H1 (cell line): Measurements from ENCODE around the gene CAMTA1. TPM values are rescaled to one million over a fixed set of nuclear protein-coding genes. Genes with fewer than 3 reads are reported as not detected.

Experiments
- CTCF ChIA-PET: fragments of 300-600 bp; sonication (Branson Sonifier 250); formaldehyde crosslinking; loops from one replicate; lab custom pipeline; 2021; ENCODE audit not compliant: partially characterized antibody; lab: Charles Lee
- POLR2A ChIA-PET: fragments of 300-600 bp; sonication (Branson Sonifier 250); formaldehyde crosslinking; loops from one replicate; lab custom pipeline; 2021; ENCODE audit warnings: inconsistent platforms; ENCODE audit not compliant: partially characterized antibody; lab: Charles Lee
- DNase-seq, 2 experiments: peaks; one replicate each; pipeline versions ENCODE4 v3.0.0 to v3.0.0-alpha.2; 2010 to 2022; ENCODE audit warnings: low spot score in 2 of 2, low read depth in 1 of 2, mixed read lengths in 1 of 2
- FAIRE-seq: peaks from 2 replicates; lab custom pipeline; 2011; peaks lifted over from hg19 to GRCh38; lab: Jason Lieb, UNC
- H2AFZ ChIP-seq: 2 replicates; pipeline ENCODE4 v1.8.1; 2012; ENCODE audit warnings: low read length, inconsistent platforms
- H2AK5ac ChIP-seq: 2 replicates; pipeline ENCODE4 v1.6.1; 2013; ENCODE audit warnings: low read depth, low read length
- H2BK120ac ChIP-seq: replicated peaks from 2 replicates; pipeline ENCODE3; 2013; ENCODE audit warnings: low read depth, low read length, inconsistent platforms
- H2BK12ac ChIP-seq: 2 replicates; pipeline ENCODE4 v1.6.1; 2013; ENCODE audit warnings: low read depth, low read length
- H2BK15ac ChIP-seq: 2 replicates; pipeline ENCODE4 v1.6.1; 2013; ENCODE audit warnings: low read length
- H2BK20ac ChIP-seq: 2 replicates; pipeline ENCODE4 v1.6.1; 2013; ENCODE audit warnings: low read length
- H2BK5ac ChIP-seq: 2 replicates; pipeline ENCODE4 v1.6.1; 2013; ENCODE audit warnings: low read depth, low read length
- H3K14ac ChIP-seq: 2 replicates; pipeline ENCODE4 v1.6.1; 2013; ENCODE audit warnings: inconsistent platforms; ENCODE audit not compliant: insufficient read length
- H3K18ac ChIP-seq: 2 replicates; pipeline ENCODE4 v1.6.1; 2013; ENCODE audit warnings: low read length; ENCODE audit errors: extremely low read depth
- H3K23ac ChIP-seq: 2 replicates; pipeline ENCODE4 v1.6.1; 2013; ENCODE audit warnings: inconsistent platforms; ENCODE audit not compliant: insufficient read length
- H3K23me2 ChIP-seq: 2 replicates; pipeline ENCODE4 v1.6.1; 2013; ENCODE audit warnings: low read depth, low read length
- H3K27ac ChIP-seq: 2 replicates; pipeline ENCODE4 v1.6.1; 2011; ENCODE audit warnings: low read depth, low read length, inconsistent platforms
- H3K27me3 ChIP-seq, 4 experiments: replicated peaks in 1 of 4; 1 replicate in 1 of 4; 2 replicates in 3 of 4; pipeline versions ENCODE4 v1.6.1 to v1.8.1; 2011 to 2013; ENCODE audit warnings: low read length in 3 of 4, mild to moderate bottlenecking in 3 of 4, inconsistent platforms in 2 of 4, mixed read lengths in 2 of 4, moderate library complexity in 1 of 4; ENCODE audit not compliant: control insufficient read depth in 3 of 4, insufficient read depth in 3 of 4; ENCODE audit errors: extremely low read depth in 1 of 4
- H3K36me3 ChIP-seq, 4 experiments: 2 replicates each; pipeline versions ENCODE4 v1.6.1 to v1.8.1; 2011 to 2013; ENCODE audit warnings: mild to moderate bottlenecking in 4 of 4, low read length in 3 of 4, moderate library complexity in 2 of 4, control low read depth in 1 of 4, inconsistent platforms in 1 of 4; ENCODE audit not compliant: insufficient read depth in 4 of 4, control insufficient read depth in 2 of 4
- H3K4ac ChIP-seq: replicated peaks from 2 replicates; pipeline ENCODE3; 2013; ENCODE audit warnings: low read length, low read depth, mixed read lengths, inconsistent platforms; ENCODE audit not compliant: insufficient read length
- H3K4me1 ChIP-seq, 4 experiments: replicated peaks in 1 of 4; 1 replicate in 1 of 4; 2 replicates in 3 of 4; pipeline versions ENCODE4 v1.6.1 to v1.8.1; 2011 to 2013; ENCODE audit warnings: low read length in 3 of 4, inconsistent platforms in 2 of 4, mixed read lengths in 1 of 4; ENCODE audit not compliant: insufficient read depth in 4 of 4, control insufficient read depth in 3 of 4
- H3K4me2 ChIP-seq, 2 experiments: 2 replicates each; pipeline versions ENCODE4 v1.6.1 to v1.8.1; 2011 to 2013; ENCODE audit warnings: low read depth in 2 of 2, low read length in 2 of 2, control low read depth in 1 of 2, inconsistent platforms in 1 of 2, mild to moderate bottlenecking in 1 of 2; ENCODE audit not compliant: insufficient read depth in 1 of 2
- H3K4me3 ChIP-seq, 4 experiments: fragments of 200-600, 300-600 bp in 1 of 4; sonication (generic), shearing (Covaris generic), sonication (Bioruptor Twin) in 1 of 4; 2 replicates each; pipeline versions ENCODE4 v1.5.1 to v1.8.1; 2011 to 2016; ENCODE audit warnings: low read length in 4 of 4, low read depth in 3 of 4, control low read depth in 2 of 4, inconsistent platforms in 2 of 4, mild to moderate bottlenecking in 2 of 4, mixed read lengths in 1 of 4, moderate library complexity in 1 of 4; ENCODE audit not compliant: insufficient read depth in 2 of 4; ENCODE audit errors: extremely low read depth in 1 of 4
- H3K56ac ChIP-seq: replicated peaks from 2 replicates; pipeline ENCODE3; 2013; ENCODE audit warnings: low read depth, mild to moderate bottlenecking, mixed read lengths, low read length, inconsistent platforms; ENCODE audit not compliant: insufficient read length
- H3K79me1 ChIP-seq: 2 replicates; pipeline ENCODE4 v1.6.1; 2013; ENCODE audit warnings: low read depth, low read length, control low read depth
- H3K79me2 ChIP-seq, 2 experiments: 2 replicates each; pipeline versions ENCODE4 v1.6.1 to v1.8.1; 2012 to 2013; ENCODE audit warnings: low read length in 2 of 2, mild to moderate bottlenecking in 2 of 2, inconsistent platforms in 1 of 2; ENCODE audit not compliant: insufficient read depth in 2 of 2, control insufficient read depth in 1 of 2
- H3K9ac ChIP-seq, 4 experiments: replicated peaks in 1 of 4; 1 replicate in 1 of 4; 2 replicates in 3 of 4; pipeline versions ENCODE4 v1.6.1 to v1.8.1; 2011 to 2013; ENCODE audit warnings: low read depth in 3 of 4, low read length in 3 of 4, control low read depth in 2 of 4, mild to moderate bottlenecking in 2 of 4, moderate library complexity in 2 of 4, inconsistent platforms in 1 of 4; ENCODE audit errors: extremely low read depth in 1 of 4
- H3K9me3 ChIP-seq, 2 experiments: 2 replicates each; pipeline versions ENCODE4 v1.6.1 to v1.8.1; 2012 to 2013; ENCODE audit warnings: mild to moderate bottlenecking in 2 of 2, moderate library complexity in 2 of 2, control low read depth in 1 of 2, inconsistent platforms in 1 of 2, low read depth in 1 of 2, low read length in 1 of 2, mixed read lengths in 1 of 2; ENCODE audit not compliant: insufficient read depth in 2 of 2
- H4K20me1 ChIP-seq, 2 experiments: replicated peaks in 1 of 2; 2 replicates each; pipeline versions ENCODE3 to v1.8.1; 2011 to 2013; ENCODE audit warnings: inconsistent platforms in 2 of 2, low read length in 2 of 2, mild to moderate bottlenecking in 1 of 2; ENCODE audit not compliant: insufficient read depth in 2 of 2, control insufficient read depth in 1 of 2
- H4K5ac ChIP-seq: 2 replicates; pipeline ENCODE4 v1.6.1; 2013; ENCODE audit warnings: low read length, low read depth, mixed read lengths, inconsistent platforms; ENCODE audit not compliant: insufficient read length
- H4K8ac ChIP-seq: 2 replicates; pipeline ENCODE4 v1.8.0; 2013; ENCODE audit warnings: mild to moderate bottlenecking, moderate library complexity, low read length, inconsistent platforms; ENCODE audit not compliant: insufficient read depth; ENCODE audit errors: extremely low read depth
- H4K91ac ChIP-seq: replicated peaks from 2 replicates; pipeline ENCODE3; 2013; ENCODE audit warnings: low read length, mixed read lengths, inconsistent platforms; ENCODE audit not compliant: insufficient read length
- POLR2A ChIP-seq, 2 experiments: IDR thresholded peaks; 1 replicate in 1 of 2; 2 replicates in 1 of 2; pipeline ENCODE4 v1.6.1; 2011; ENCODE audit warnings: low read depth in 2 of 2, low read length in 2 of 2, mild to moderate bottlenecking in 2 of 2; ENCODE audit errors: control extremely low read depth in 1 of 2
- POU5F1 ChIP-seq: IDR thresholded peaks from 2 replicates; pipeline ENCODE4 v1.6.1; 2011; ENCODE audit warnings: low read depth, mild to moderate bottlenecking, low read length, moderate library complexity
- RNF2 ChIP-seq: fragments of 200-900, 300-1000 bp; sonication (generic); IDR thresholded peaks from 2 replicates; pipeline ENCODE4 v1.7.1; 2016; ENCODE audit warnings: borderline replicate concordance, low read depth, mild to moderate bottlenecking, antibody characterized with exemption, low read length; ENCODE audit not compliant: poor library complexity, severe bottlenecking; ENCODE audit errors: missing control alignments
- RXRA ChIP-seq: IDR thresholded peaks from 2 replicates; pipeline ENCODE4 v1.6.1; 2011; ENCODE audit warnings: low read depth, mild to moderate bottlenecking, low read length, moderate library complexity; ENCODE audit not compliant: insufficient read depth
- WGBS, 2 experiments: shearing (Covaris generic) in 1 of 2; methylation state at CpG; one replicate each; pipeline versions ENCODE4 v1.1.6 to v1.1.7; 2013 to 2015; ENCODE audit warnings: low lambda C conversion rate in 2 of 2, mixed read lengths in 2 of 2, inconsistent platforms in 1 of 2, low coverage in 1 of 2, missing lambda C conversion rate in 1 of 2; ENCODE audit not compliant: insufficient replicate concordance in 2 of 2, insufficient coverage in 1 of 2, insufficient read length in 1 of 2; ENCODE audit errors: extremely low coverage in 1 of 2, missing lambda C conversion rate in 1 of 2; 5-methylcytosine and 5-hydroxymethylcytosine counted together
- polyA plus RNA-seq, 7 experiments: library from polyadenylated mRNA; depleted of rRNA in 3 of 7; stranded (reverse) in 5 of 7; unstranded in 2 of 7; fragments of >200 nt in 5 of 7; fragments of 200-250 nt in 2 of 7; gene quantifications; 1 replicate in 5 of 7; 2 replicates in 1 of 7; 4 replicates in 1 of 7; pipeline versions ENCODE4 v1.2.1 to v1.2.3, GENCODE V29; 2011 to 2013; ENCODE audit warnings: missing spikeins in 2 of 7, mixed read lengths in 2 of 7
- total RNA-seq: library from RNA; stranded (reverse); fragmentation: NEBNext Ultra II Directional; extraction: Animal tissue kit (Norgen Biotek cat#: 25700); gene quantifications from 2 replicates; pipeline ENCODE4 v1.2.1, GENCODE V29; 2021

CAMTA1 gene
- total and polyA plus RNA-seq, 2 of the 8 experiments (the other 6 are each of a cell fraction or from before 2014, with no cell fraction given), result 65.0 to 119 TPM

- H3K36me3 ChIP-seq, result no peaks in the 10 kb centered on the region
- no peak overlapping the region for H3K23ac ChIP-seq
- no peak overlapping the region for H4K91ac ChIP-seq
- no peaks in the 10 kb centered on the region for H3K79me1 ChIP-seq
- H2BK20ac ChIP-seq, result no peak overlapping the region
- H2BK120ac ChIP-seq, result no peak overlapping the region
- no peak overlapping the region for H4K5ac ChIP-seq
- no peak for FAIRE-seq
- no peak overlapping the region for H3K18ac ChIP-seq
- no peaks in the 10 kb centered on the region for H3K27me3 ChIP-seq
- no peak overlapping the region for H3K4ac ChIP-seq
- POLR2A ChIA-PET, result interaction anchor here (1.7 kb wide), 1 partner anchor 11 kb away, joined by 6 read pairs; no protein-coding TSS in a partner anchor
- 83% methylated on average over 10 of the region's 10 CpGs; no CpG with 5 or more reads in 1 of the 2 experiments for WGBS, 2 experiments
- H3K9me3 ChIP-seq, result no peaks in the 10 kb centered on the region
- H2BK12ac ChIP-seq, result no peak overlapping the region
- H3K79me2 ChIP-seq, result no peaks in the 10 kb centered on the region
- TF ChIP-seq RXRA (no peak), RNF2 (no peak), POLR2A (IDR thresholded peaks at IDR 0.05; ENCODE audit: control extremely low read depth in 1 of 2, low read depth in 2 of 2, low read length in 2 of 2) (no peak), POU5F1 (no peak)
- no peaks in the 10 kb centered on the region for H3K23me2 ChIP-seq
- H3K14ac ChIP-seq, result no peak overlapping the region
- H2AK5ac ChIP-seq, result no peak overlapping the region
- H2BK5ac ChIP-seq, result no peak overlapping the region
- H4K8ac ChIP-seq, result no peak overlapping the region
- CTCF ChIA-PET, result interaction anchor here (0.7 to 11.3 kb wide), 8 partner anchors 12 to 160 kb away, joined by 3 to 107 read pairs (median 4); no protein-coding TSS in a partner anchor
- H3K9ac ChIP-seq, result no peak overlapping the region
- no peak overlapping the region for H3K56ac ChIP-seq
- no peaks in the 10 kb centered on the region for H4K20me1 ChIP-seq
- H3K4me1 ChIP-seq, result peaks cover 0 to 4% (median 0%) of the 10 kb centered on the region in 4 experiments; a peak in 1 of 7 replicates
- no peak for DNase-seq
- H3K27ac ChIP-seq, result no peak overlapping the region
- no peak overlapping the region for H2AFZ ChIP-seq
- H3K4me3 ChIP-seq, result no peak overlapping the region
- no peak overlapping the region for H3K4me2 ChIP-seq
- no peak overlapping the region for H2BK15ac ChIP-seq
Measured at GRCh38 chr1:7048395-7048794, 263.1 kb downstream of the CAMTA1 start.
